ENCODE results near the gene MGST2. TPM values are rescaled to one million over a fixed set of nuclear protein-coding genes. Genes with fewer than 3 reads are reported as not detected.

MGST2 gene
- total RNA-seq, 1 donor from 2014 or later, result 35.8 TPM

- Histone ChIP-seq H3K27me3 (ENCODE audit: control insufficient read depth, insufficient read depth, low read length) (no peaks in the 10 kb centered on the region), H3K36me3 (ENCODE audit: control insufficient read depth, insufficient read depth, low read length) (peaks cover 2% of the 10 kb centered on the region), H3K4me3 (ENCODE audit: low read depth, low read length) (no peak overlapping the region)
- TF ChIP-seq CTCF (IDR thresholded peaks at IDR 0.05; ENCODE audit: insufficient read depth, low read length, poor library complexity, severe bottlenecking), result no peak
- no peak for DNase-seq (ENCODE audit: low read depth)
These were observed 19.6 kb downstream of the MGST2 start for GRCh38 chr4:139685180-139685579.

- no peak for DNase-seq (ENCODE audit: low read depth)
- Histone ChIP-seq H3K36me3 (ENCODE audit: control insufficient read depth, insufficient read depth, low read length) (peaks cover 2% of the 10 kb centered on the region), H3K27me3 (ENCODE audit: control insufficient read depth, insufficient read depth, low read length) (no peaks in the 10 kb centered on the region), H3K4me3 (ENCODE audit: low read depth, low read length) (no peak overlapping the region)
- TF ChIP-seq CTCF (IDR thresholded peaks at IDR 0.05; ENCODE audit: insufficient read depth, low read length, poor library complexity, severe bottlenecking), result no peak
These were observed 20.5 kb downstream of the MGST2 start for GRCh38 chr4:139686130-139686529.

GRCh38 chr4:139686988-139687387, 21.4 kb downstream of the MGST2 start:
- DNase-seq (ENCODE audit: low read depth), result no peak
- no peaks in the 10 kb centered on the region for H3K27me3 ChIP-seq (ENCODE audit: control insufficient read depth, insufficient read depth, low read length)
- H3K36me3 ChIP-seq (ENCODE audit: control insufficient read depth, insufficient read depth, low read length), result peaks cover 2% of the 10 kb centered on the region
- no peak overlapping the region for H3K4me3 ChIP-seq (ENCODE audit: low read depth, low read length)
- TF ChIP-seq CTCF (IDR thresholded peaks at IDR 0.05; ENCODE audit: insufficient read depth, low read length, poor library complexity, severe bottlenecking), result no peak

GRCh38 chr4:139689093-139689722, 23.6 kb downstream of the MGST2 start:
- DNase-seq (ENCODE audit: low read depth), result no peak
- H3K4me3 ChIP-seq (ENCODE audit: low read depth, low read length), result no peak overlapping the region
- TF ChIP-seq CTCF (IDR thresholded peaks at IDR 0.05; ENCODE audit: insufficient read depth, low read length, poor library complexity, severe bottlenecking), result no peak

GRCh38 chr4:139690419-139690818, 24.8 kb downstream of the MGST2 start:
- DNase-seq (ENCODE audit: low read depth), result no peak
- no peak for TF ChIP-seq CTCF (IDR thresholded peaks at IDR 0.05; ENCODE audit: insufficient read depth, low read length, poor library complexity, severe bottlenecking)
- Histone ChIP-seq H3K4me3 (ENCODE audit: low read depth, low read length) (no peak overlapping the region), H3K36me3 (ENCODE audit: control insufficient read depth, insufficient read depth, low read length) (no peaks in the 10 kb centered on the region), H3K27me3 (ENCODE audit: control insufficient read depth, insufficient read depth, low read length) (no peaks in the 10 kb centered on the region)

More at GRCh38 chr4:139689093-139689722, 23.6 kb downstream of the MGST2 start:
- Histone ChIP-seq H3K27me3 (ENCODE audit: control insufficient read depth, insufficient read depth, low read length) (no peaks in the 10 kb centered on the region), H3K36me3 (ENCODE audit: control insufficient read depth, insufficient read depth, low read length) (peaks cover 2% of the 10 kb centered on the region)
